DOHH2 (cell line): ENCODE measurements around the gene WDR59.

ENCODE experiments used
- H3F3A ChIP-seq: fragments of 200-600 bp; sonication (generic), shearing (Covaris generic); 2 replicates; pipeline ENCODE4 v1.6.0; 2016; ENCODE audit warnings: antibody characterized with exemption, mild to moderate bottlenecking; ENCODE audit not compliant: control insufficient read depth, insufficient read depth
- H3K27ac ChIP-seq: fragments of 200-600 bp; sonication (generic); 2 replicates; pipeline ENCODE4 v1.5.1; 2014; ENCODE audit warnings: low read depth, mild to moderate bottlenecking, low read length, moderate library complexity
- H3K27me3 ChIP-seq: fragments of 200-600 bp; sonication (generic); 2 replicates; pipeline ENCODE4 v1.6.1; 2014; ENCODE audit warnings: mild to moderate bottlenecking, low read length, mixed read lengths; ENCODE audit not compliant: control insufficient read depth
- H3K36me3 ChIP-seq: fragments of 200-600 bp; sonication (generic); 2 replicates; pipeline ENCODE4 v1.6.1; 2014; ENCODE audit warnings: mild to moderate bottlenecking, low read length, moderate library complexity, mixed read lengths; ENCODE audit not compliant: control insufficient read depth
- H3K4me1 ChIP-seq: fragments of 200-600 bp; sonication (generic); 2 replicates; pipeline ENCODE4 v1.6.1; 2014; ENCODE audit warnings: mild to moderate bottlenecking, low read length, mixed read lengths; ENCODE audit not compliant: control insufficient read depth
- H3K4me2 ChIP-seq: fragments of 200-600 bp; sonication (generic); 2 replicates; pipeline ENCODE4 v1.6.0; 2014; ENCODE audit warnings: mild to moderate bottlenecking, low read length, moderate library complexity
- H3K4me3 ChIP-seq: fragments of 200-600 bp; sonication (generic); 2 replicates; pipeline ENCODE4 v1.5.1; 2014; ENCODE audit warnings: mild to moderate bottlenecking, low read length, mixed read lengths
- H3K79me2 ChIP-seq: fragments of 200-600 bp; sonication (generic); 2 replicates; pipeline ENCODE4 v1.6.1; 2014; ENCODE audit warnings: mild to moderate bottlenecking, low read length, mixed read lengths; ENCODE audit not compliant: control insufficient read depth
- H3K9me2 ChIP-seq: fragments of 200-600 bp; sonication (generic); replicated peaks from 2 replicates; pipeline ENCODE4 v1.6.1; 2014; ENCODE audit warnings: mild to moderate bottlenecking, low read length, mixed read lengths; ENCODE audit not compliant: control insufficient read depth
- H3K9me3 ChIP-seq: fragments of 200-600 bp; sonication (generic); 2 replicates; pipeline ENCODE4 v1.6.1; 2014; ENCODE audit warnings: antibody characterized with exemption, low read length, mixed read lengths; ENCODE audit not compliant: control insufficient read depth, insufficient read depth
- H4K20me1 ChIP-seq: fragments of 200-600 bp; sonication (generic); 2 replicates; pipeline ENCODE4 v1.6.0; 2014; ENCODE audit warnings: low read depth, mild to moderate bottlenecking, antibody characterized with exemption, low read length, moderate library complexity; ENCODE audit not compliant: control insufficient read depth, insufficient read depth
- EZH2phosphoT487 ChIP-seq: fragments of 200-600 bp; sonication (generic); IDR thresholded peaks from 2 replicates; pipeline ENCODE4 v1.6.1; 2017; ENCODE audit warnings: borderline replicate concordance, mild to moderate bottlenecking, antibody characterized with exemption, low read length, moderate library complexity, mixed read lengths
- TF ChIP-seq, protein P1 (sequence below): fragments of 200-600 bp; sonication (generic); IDR thresholded peaks from one replicate; pipeline ENCODE4 v1.5.1; 2014; ENCODE audit warnings: antibody characterized with exemption, mild to moderate bottlenecking, low read depth, low read length; ENCODE audit not compliant: poor library complexity, severe bottlenecking

Gene WDR59

GRCh38 chr16:74984529-74985296 lies at the start of gene WDR59:
Gene WDR59, minus strand, starts transcription at chr16:74985123. Its CDS starts 106 bp downstream, at chr16:74985017.
- H3K27ac ChIP-seq = no peak within 1 kb of the TSS
- no peak for TF ChIP-seq EZH2phosphoT487
- TF ChIP-seq, protein P1, sequence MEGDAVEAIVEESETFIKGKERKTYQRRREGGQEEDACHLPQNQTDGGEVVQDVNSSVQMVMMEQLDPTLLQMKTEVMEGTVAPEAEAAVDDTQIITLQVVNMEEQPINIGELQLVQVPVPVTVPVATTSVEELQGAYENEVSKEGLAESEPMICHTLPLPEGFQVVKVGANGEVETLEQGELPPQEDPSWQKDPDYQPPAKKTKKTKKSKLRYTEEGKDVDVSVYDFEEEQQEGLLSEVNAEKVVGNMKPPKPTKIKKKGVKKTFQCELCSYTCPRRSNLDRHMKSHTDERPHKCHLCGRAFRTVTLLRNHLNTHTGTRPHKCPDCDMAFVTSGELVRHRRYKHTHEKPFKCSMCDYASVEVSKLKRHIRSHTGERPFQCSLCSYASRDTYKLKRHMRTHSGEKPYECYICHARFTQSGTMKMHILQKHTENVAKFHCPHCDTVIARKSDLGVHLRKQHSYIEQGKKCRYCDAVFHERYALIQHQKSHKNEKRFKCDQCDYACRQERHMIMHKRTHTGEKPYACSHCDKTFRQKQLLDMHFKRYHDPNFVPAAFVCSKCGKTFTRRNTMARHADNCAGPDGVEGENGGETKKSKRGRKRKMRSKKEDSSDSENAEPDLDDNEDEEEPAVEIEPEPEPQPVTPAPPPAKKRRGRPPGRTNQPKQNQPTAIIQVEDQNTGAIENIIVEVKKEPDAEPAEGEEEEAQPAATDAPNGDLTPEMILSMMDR = no peak
- no peaks in the 10 kb centered on the region for H3F3A ChIP-seq
- peak within 1 kb of the TSS; percentile 84 for H3K4me3 ChIP-seq
- H3K4me1 ChIP-seq = peaks cover 4% of the 10 kb centered on the region; the same call in 1 of the 2 replicates
- peaks cover 26% of the 10 kb centered on the region for H3K79me2 ChIP-seq
- no peaks in the 10 kb centered on the region for H4K20me1 ChIP-seq
- H3K9me2 ChIP-seq = no peaks in the 10 kb centered on the region
- H3K9me3 ChIP-seq = no peaks in the 10 kb centered on the region
- H3K36me3 ChIP-seq = no peaks in the 10 kb centered on the region
- no peaks in the 10 kb centered on the region for H3K27me3 ChIP-seq
- peak within 1 kb of the TSS; percentile 88 for H3K4me2 ChIP-seq

DNA sequence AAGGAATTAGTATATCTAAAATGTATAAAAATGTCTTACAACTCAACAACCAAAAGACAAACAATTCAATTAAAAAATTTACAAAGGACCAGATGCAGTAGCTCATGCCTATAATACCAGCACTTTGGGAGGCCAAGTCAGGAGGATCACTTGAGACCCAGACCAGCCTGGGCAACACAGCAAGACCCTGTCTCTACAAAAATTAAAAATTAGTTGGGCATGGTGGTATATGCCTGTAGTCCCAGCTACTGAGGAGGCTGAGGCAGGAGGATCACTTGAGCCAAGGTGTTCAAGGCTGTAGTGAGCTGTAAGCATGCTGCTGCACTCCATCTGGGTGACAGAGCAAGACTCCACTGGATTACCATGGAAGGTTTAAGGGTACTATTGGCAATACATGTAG lies 47.7 kb upstream of the WDR59 start:
- no peaks in the 10 kb centered on the region for H3F3A ChIP-seq
- H3K4me3 ChIP-seq = no peak overlapping the region
- H3K79me2 ChIP-seq = no peaks in the 10 kb centered on the region
- no peaks in the 10 kb centered on the region for H3K9me3 ChIP-seq
- H3K9me2 ChIP-seq = no peaks in the 10 kb centered on the region
- H3K27ac ChIP-seq = no peak overlapping the region
- no peaks in the 10 kb centered on the region for H4K20me1 ChIP-seq
- TF ChIP-seq, protein P1 = no peak
- H3K4me1 ChIP-seq = no peaks in the 10 kb centered on the region
- no peaks in the 10 kb centered on the region for H3K36me3 ChIP-seq
- H3K27me3 ChIP-seq = no peaks in the 10 kb centered on the region
- H3K4me2 ChIP-seq = no peak overlapping the region

GRCh38 chr16:75029854-75030253 lies 44.9 kb upstream of the WDR59 start:
- Histone ChIP-seq H3K79me2 (peaks cover 3% of the 10 kb centered on the region), H3K9me3 (no peaks in the 10 kb centered on the region), H3K36me3 (no peaks in the 10 kb centered on the region), H3K4me3 (no peak overlapping the region), H3K9me2 (no peaks in the 10 kb centered on the region), H3K4me2 (no peak overlapping the region), H4K20me1 (no peaks in the 10 kb centered on the region), H3K27me3 (no peaks in the 10 kb centered on the region), H3K4me1 (peaks cover 11% of the 10 kb centered on the region), H3K27ac (no peak overlapping the region), H3F3A (no peaks in the 10 kb centered on the region)
- TF ChIP-seq EZH2phosphoT487 = no peak
- TF ChIP-seq, protein P1 = no peak
